HFFc6 (cell line): ENCODE results near the gene DNAJC16. TPM values are rescaled to one million over a fixed set of nuclear protein-coding genes. Genes with fewer than 3 reads are reported as not detected.
"Not testable (repeated sequence)": the region's sequence is repeated elsewhere in the genome, so short reads cannot be mapped to it uniquely, and the experiment has no call there.

Experiments used
- DNase-seq: peaks from one replicate; pipeline ENCODE4 v3.0.0-alpha.2; 2018
- H3K27ac Mint-ChIP-seq: 2 replicates; pipeline ENCODE4 v1.8.0; 2020; ENCODE audit warnings: mild to moderate bottlenecking, mixed read lengths
- H3K27me3 Mint-ChIP-seq: 2 replicates; pipeline ENCODE4 v1.8.0; 2021; ENCODE audit warnings: mild to moderate bottlenecking, moderate library complexity, mixed read lengths; ENCODE audit not compliant: insufficient read depth
- H3K36me3 Mint-ChIP-seq: 2 replicates; pipeline ENCODE4 v1.8.0; 2021; ENCODE audit warnings: low read depth, mixed read lengths
- H3K4me1 Mint-ChIP-seq: 2 replicates; pipeline ENCODE4 v1.8.0; 2020; ENCODE audit warnings: low read depth, mixed read lengths
- H3K4me3 Mint-ChIP-seq: 2 replicates; pipeline ENCODE4 v1.8.0; 2020; ENCODE audit warnings: mild to moderate bottlenecking, moderate library complexity, mixed read lengths
- H3K9me3 Mint-ChIP-seq: 2 replicates; pipeline ENCODE4 v1.8.0; 2020; ENCODE audit warnings: mild to moderate bottlenecking, mixed read lengths
- long read RNA-seq: library from polyadenylated mRNA; unstranded; transcript quantifications from one replicate; pipeline ENCODE4 v2.0.0, GENCODE V29; 2019
- total RNA-seq, 6 experiments: library from RNA; stranded (reverse); fragmentation: NEBNext Ultra II Directional; extraction: Animal tissue kit (Norgen Biotek cat#: 25700); gene quantifications; 2 replicates in 1 of 6; 3 replicates in 5 of 6; pipeline ENCODE4 v1.2.3, GENCODE V29; 2021
- TF ChIP-seq, protein P1 (sequence below): fragments of 200-600 bp; sonication (generic); IDR thresholded peaks from 2 replicates; pipeline ENCODE4 v1.5.0; 2021; ENCODE audit warnings: antibody characterized with exemption, mild to moderate bottlenecking

DNAJC16 gene
- total RNA-seq = 10 to 100 TPM; 21.5 to 26.5 (median 22.8) TPM
- long read RNA-seq, full-length matches to known transcripts = 3 of 15 reads
- long read RNA-seq, partial matches to known transcripts = 3 of 15 reads
- long read RNA-seq, other reads (novel, unspliced or antisense) = 9 of 15 reads

DNA sequence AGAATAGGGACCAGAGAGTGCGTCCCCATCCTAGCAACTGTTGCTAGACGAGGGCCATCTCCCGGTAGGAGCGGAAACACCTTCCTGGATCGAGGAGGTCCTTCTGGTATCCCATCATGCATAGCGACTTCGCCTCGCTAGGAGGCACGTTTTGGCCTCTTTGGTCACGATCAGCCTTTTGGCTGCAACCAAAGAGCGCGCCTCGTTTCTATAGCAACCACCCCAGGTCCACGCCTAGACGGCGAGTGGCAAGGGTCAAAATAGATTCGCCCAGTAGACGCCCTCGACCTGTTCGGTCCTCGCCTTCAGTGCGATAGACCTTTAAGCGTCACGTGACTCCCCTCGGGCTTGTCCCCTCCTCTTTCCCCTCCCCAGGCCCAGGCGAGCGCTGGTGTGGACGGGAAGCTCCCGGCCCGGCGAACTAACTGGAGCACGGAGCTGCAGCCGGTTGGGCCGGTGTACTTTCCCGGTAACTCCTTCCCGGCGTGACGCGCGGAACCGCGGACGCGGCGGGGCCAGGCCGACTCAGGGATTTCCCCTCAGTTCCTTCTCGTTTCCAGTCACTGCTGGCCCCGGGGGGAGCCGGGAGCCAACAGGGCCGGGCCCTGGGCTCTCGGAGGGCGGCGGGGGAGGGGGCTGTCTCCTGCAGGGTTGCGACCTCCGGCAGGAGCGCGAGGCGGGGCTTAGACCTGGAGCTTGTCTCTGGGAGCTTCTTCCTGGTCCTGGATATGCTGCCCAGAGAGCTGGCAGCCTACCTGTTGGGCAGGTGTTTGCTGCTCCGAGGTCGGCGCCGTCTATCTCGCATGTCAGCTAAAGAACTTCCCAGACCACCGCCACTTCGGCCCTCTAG is at the start of gene DNAJC16:
Gene DNAJC16 (plus strand): TSS at position 359 of the 850 bp plus-strand sequence. CDS start 2,258 bp downstream, outside the sequence.
- H3K4me1 Mint-ChIP-seq = peaks cover 40% of the 10 kb centered on the region
- H3K36me3 Mint-ChIP-seq = no peaks in the 10 kb centered on the region
- peak within 1 kb of the TSS; percentile 100 for H3K27ac Mint-ChIP-seq
- H3K27me3 Mint-ChIP-seq = no peaks in the 10 kb centered on the region; the same call in 1 of the 2 replicates
- H3K4me3 Mint-ChIP-seq = peak within 1 kb of the TSS; percentile 94
- peak; percentile 100 for DNase-seq
- H3K9me3 Mint-ChIP-seq = no peaks in the 10 kb centered on the region
- TF ChIP-seq, protein P1, sequence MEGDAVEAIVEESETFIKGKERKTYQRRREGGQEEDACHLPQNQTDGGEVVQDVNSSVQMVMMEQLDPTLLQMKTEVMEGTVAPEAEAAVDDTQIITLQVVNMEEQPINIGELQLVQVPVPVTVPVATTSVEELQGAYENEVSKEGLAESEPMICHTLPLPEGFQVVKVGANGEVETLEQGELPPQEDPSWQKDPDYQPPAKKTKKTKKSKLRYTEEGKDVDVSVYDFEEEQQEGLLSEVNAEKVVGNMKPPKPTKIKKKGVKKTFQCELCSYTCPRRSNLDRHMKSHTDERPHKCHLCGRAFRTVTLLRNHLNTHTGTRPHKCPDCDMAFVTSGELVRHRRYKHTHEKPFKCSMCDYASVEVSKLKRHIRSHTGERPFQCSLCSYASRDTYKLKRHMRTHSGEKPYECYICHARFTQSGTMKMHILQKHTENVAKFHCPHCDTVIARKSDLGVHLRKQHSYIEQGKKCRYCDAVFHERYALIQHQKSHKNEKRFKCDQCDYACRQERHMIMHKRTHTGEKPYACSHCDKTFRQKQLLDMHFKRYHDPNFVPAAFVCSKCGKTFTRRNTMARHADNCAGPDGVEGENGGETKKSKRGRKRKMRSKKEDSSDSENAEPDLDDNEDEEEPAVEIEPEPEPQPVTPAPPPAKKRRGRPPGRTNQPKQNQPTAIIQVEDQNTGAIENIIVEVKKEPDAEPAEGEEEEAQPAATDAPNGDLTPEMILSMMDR = peak; percentile 57

DNA sequence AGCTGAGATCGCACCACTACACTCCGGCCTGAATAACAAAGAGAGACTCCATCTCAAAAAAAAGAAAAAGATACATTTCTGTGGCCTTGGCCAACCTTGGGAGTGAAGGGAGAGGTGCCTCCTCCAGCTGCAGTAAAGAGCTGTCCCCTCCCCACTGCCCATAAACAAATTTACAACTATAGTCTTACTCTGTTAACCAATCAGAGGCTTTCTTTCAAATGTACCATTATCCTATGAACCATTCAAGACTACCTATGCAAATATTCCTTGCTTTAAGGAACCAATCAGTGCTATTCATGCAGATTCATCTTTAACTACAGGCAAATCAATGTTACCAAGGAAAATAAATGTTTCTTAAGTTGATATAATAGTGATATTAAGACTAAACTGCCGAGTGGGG is 49.7 kb upstream of the DNAJC16 start:
- no peaks in the 10 kb centered on the region for H3K9me3 Mint-ChIP-seq
- DNase-seq = no peak
- H3K27me3 Mint-ChIP-seq = peaks cover 19% of the 10 kb centered on the region
- no peaks in the 10 kb centered on the region for H3K36me3 Mint-ChIP-seq
- H3K4me1 Mint-ChIP-seq = no peaks in the 10 kb centered on the region
- no peak overlapping the region for H3K4me3 Mint-ChIP-seq
- TF ChIP-seq, protein P1 = no peak
- H3K27ac Mint-ChIP-seq = no peak overlapping the region

- no peak for DNase-seq
- Mint-ChIP-seq H3K27ac (no peak overlapping the region), H3K4me1 (no peaks in the 10 kb centered on the region)
These were observed 48.9 kb upstream of the DNAJC16 start for GRCh38 chr1:15477646-15478212.

GRCh38 chr1:15479654-15480347 is 46.8 kb upstream of the DNAJC16 start:
- no peaks in the 10 kb centered on the region for H3K9me3 Mint-ChIP-seq
- no peak overlapping the region for H3K4me3 Mint-ChIP-seq
- DNase-seq = no peak
- H3K27me3 Mint-ChIP-seq = peaks cover 17% of the 10 kb centered on the region
- H3K27ac Mint-ChIP-seq = no peak overlapping the region
- no peaks in the 10 kb centered on the region for H3K4me1 Mint-ChIP-seq
- H3K36me3 Mint-ChIP-seq = no peaks in the 10 kb centered on the region
- TF ChIP-seq, protein P1 = no peak

More at GRCh38 chr1:15477646-15478212, 48.9 kb upstream of the DNAJC16 start:
- no peaks in the 10 kb centered on the region for H3K9me3 Mint-ChIP-seq
- no peak overlapping the region for H3K4me3 Mint-ChIP-seq
- TF ChIP-seq, protein P1 = no peak
- H3K36me3 Mint-ChIP-seq = no peaks in the 10 kb centered on the region
- peaks cover 20% of the 10 kb centered on the region for H3K27me3 Mint-ChIP-seq

DNA sequence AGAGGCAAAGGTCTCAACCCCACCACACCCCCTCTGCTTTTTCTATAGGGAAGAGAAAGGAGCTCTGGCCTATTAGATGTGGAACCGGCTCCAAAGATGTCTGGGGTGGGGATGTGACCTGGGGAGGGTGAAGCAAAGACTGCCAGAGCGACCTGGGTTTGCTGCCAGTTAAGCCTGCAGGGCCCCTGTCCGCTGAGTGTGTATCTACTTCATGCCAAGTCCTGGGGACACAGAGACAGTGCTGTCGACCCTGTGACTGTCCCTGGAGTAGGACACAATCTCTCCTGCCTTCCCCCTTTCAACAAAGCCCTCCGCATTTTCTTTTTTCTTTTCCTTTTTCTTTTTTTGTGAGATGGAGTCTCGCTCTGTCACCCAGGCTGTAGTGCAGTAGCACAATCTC is 44.2 kb upstream of the DNAJC16 start:
- DNase-seq, H3K27ac Mint-ChIP-seq, H3K9me3 Mint-ChIP-seq, H3K36me3 Mint-ChIP-seq, H3K4me1 Mint-ChIP-seq, H3K4me3 Mint-ChIP-seq: not testable (repeated sequence)
- peaks cover 13% of the 10 kb centered on the region for H3K27me3 Mint-ChIP-seq

- not testable (repeated sequence) for DNase-seq, H3K9me3 Mint-ChIP-seq, H3K36me3 Mint-ChIP-seq, H3K27ac Mint-ChIP-seq, H3K4me3 Mint-ChIP-seq, H3K4me1 Mint-ChIP-seq
- peaks cover 12% of the 10 kb centered on the region for H3K27me3 Mint-ChIP-seq
These were observed 43.6 kb upstream of the DNAJC16 start for GRCh38 chr1:15482983-15483543.
